PC-9 (cell line): ENCODE data around the gene CPSF4. TPM values are rescaled to one million over a fixed set of nuclear protein-coding genes. Genes with fewer than 3 reads are reported as not detected.

Experiments used
- BruUV-seq: library from RNA; stranded (reverse); fragments of 400-500 nt; replicated peaks from 2 replicates; lab custom pipeline; 2021; lab: Mats Ljungman, UMichigan
- CTCF ChIA-PET: fragments of 300-600 bp; sonication (Branson Sonifier 250); formaldehyde crosslinking; loops from one replicate; lab custom pipeline; 2022; ENCODE audit warnings: antibody characterized with exemption; lab: Charles Lee
- POLR2A ChIA-PET: fragments of 300-600 bp; sonication (Branson Sonifier 250); formaldehyde crosslinking; loops from one replicate; lab custom pipeline; 2022; ENCODE audit warnings: antibody characterized with exemption; ENCODE audit not compliant: unreplicated experiment; lab: Charles Lee
- DNase-seq, 2 experiments: peaks; one replicate each; pipeline versions ENCODE4 v3.0.0 to v3.0.0-alpha.2; 2015 to 2022; ENCODE audit warnings: mixed read lengths in 1 of 2
- H2AFZ ChIP-seq: fragments of 200-600 bp; sonication (generic); 2 replicates; pipeline ENCODE4 v1.8.1; 2017; ENCODE audit warnings: antibody characterized with exemption
- H3F3A ChIP-seq: fragments of 200-600 bp; sonication (generic); 2 replicates; pipeline ENCODE4 v1.8.1; 2017; ENCODE audit warnings: antibody characterized with exemption, mild to moderate bottlenecking, low read depth; ENCODE audit not compliant: insufficient read depth
- H3K27ac ChIP-seq: fragments of 200-600 bp; sonication (generic); 2 replicates; pipeline ENCODE4 v1.6.1; 2016; ENCODE audit warnings: mixed run types
- H3K27me3 ChIP-seq: fragments of 200-600 bp; sonication (generic); 2 replicates; pipeline ENCODE4 v1.6.1; 2016; ENCODE audit warnings: low read depth, mixed run types; ENCODE audit not compliant: insufficient read depth
- H3K36me3 ChIP-seq: fragments of 200-600 bp; sonication (generic); 2 replicates; pipeline ENCODE4 v1.6.1; 2016; ENCODE audit warnings: low read depth, mixed run types
- H3K4me1 ChIP-seq: fragments of 200-600 bp; sonication (generic); replicated peaks from 2 replicates; pipeline ENCODE4 v1.6.1; 2016; ENCODE audit warnings: mixed run types; ENCODE audit not compliant: insufficient read depth
- H3K4me2 ChIP-seq: fragments of 200-600 bp; sonication (generic); 2 replicates; pipeline ENCODE4 v1.6.1; 2017; ENCODE audit warnings: mixed run types
- H3K4me3 ChIP-seq: fragments of 200-600 bp; sonication (generic); 2 replicates; pipeline ENCODE4 v1.6.1; 2016; ENCODE audit warnings: mixed run types
- H3K79me2 ChIP-seq: fragments of 200-600 bp; sonication (generic); 2 replicates; pipeline ENCODE4 v1.6.1; 2017; ENCODE audit warnings: low read depth, mixed run types
- H3K9me2 ChIP-seq: fragments of 200-600 bp; sonication (generic); 2 replicates; pipeline ENCODE4 v1.8.1; 2017; ENCODE audit warnings: mild to moderate bottlenecking; ENCODE audit not compliant: insufficient read depth
- H3K9me3 ChIP-seq: fragments of 200-600 bp; sonication (generic); 2 replicates; pipeline ENCODE4 v1.8.1; 2016; ENCODE audit warnings: low read depth; ENCODE audit not compliant: insufficient read depth
- H4K20me1 ChIP-seq: fragments of 200-600 bp; sonication (generic); 2 replicates; pipeline ENCODE4 v1.8.1; 2017; ENCODE audit not compliant: insufficient read depth
- EZH2 ChIP-seq: fragments of 200-600 bp; sonication (generic); IDR thresholded peaks from 2 replicates; pipeline ENCODE4 v1.8.0; 2017; ENCODE audit warnings: antibody characterized with exemption, low read depth
- intact Hi-C: fragments of 100-400 bp; cut with micrococcal nuclease; formaldehyde crosslinking; loops from one replicate; pipeline ENCODE4 v1.10.0; 2022; ENCODE audit not compliant: unreplicated experiment
- total RNA-seq: library from RNA; stranded (reverse); gene quantifications from 2 replicates; pipeline ENCODE4 v1.2.3, GENCODE V29; 2021
- TF ChIP-seq, protein P1 (sequence below): fragments of 200-600 bp; sonication (generic); conservative IDR thresholded peaks from 2 replicates; pipeline ENCODE4 v1.6.1; 2017; ENCODE audit warnings: mixed run types, antibody characterized with exemption, mild to moderate bottlenecking, moderate library complexity

The CPSF4 gene
- total RNA-seq, 1 experiment from 2014 or later: 69.0 TPM

DNA sequence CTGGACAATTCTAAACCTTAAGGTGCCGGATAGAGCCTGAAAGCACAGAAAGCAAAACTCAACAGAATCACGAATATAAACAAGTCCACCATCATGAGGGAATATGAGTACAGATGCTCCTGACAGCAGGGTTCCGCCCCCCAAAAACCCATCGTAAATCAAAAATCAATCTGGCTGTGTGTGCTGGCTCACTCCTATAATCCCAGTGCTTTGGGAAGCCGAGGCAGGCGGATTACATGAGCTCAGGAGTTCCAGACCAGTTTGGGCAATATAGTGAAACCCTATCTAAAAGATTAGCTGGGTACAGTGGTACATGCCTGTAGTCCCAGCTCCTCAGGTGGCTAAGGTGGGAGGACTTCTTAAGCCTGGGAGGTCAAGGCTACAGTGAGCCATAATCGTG lies 17.8 kb upstream of the CPSF4 start:
- Histone ChIP-seq H4K20me1 (peaks cover 16% of the 10 kb centered on the region), H3K9me3 (no peaks in the 10 kb centered on the region), H2AFZ (no peak overlapping the region), H3K9me2 (no peaks in the 10 kb centered on the region), H3K4me3 (no peak overlapping the region), H3K27me3 (no peaks in the 10 kb centered on the region), H3K79me2 (no peaks in the 10 kb centered on the region), H3K4me1 (no peaks in the 10 kb centered on the region), H3K4me2 (no peak overlapping the region), H3K36me3 (peaks cover 8% of the 10 kb centered on the region; the same call in 1 of the 2 replicates), H3F3A (peaks cover 17% of the 10 kb centered on the region; the same call in 1 of the 2 replicates), H3K27ac (no peak overlapping the region)
- ChIA-PET CTCF (no interaction called here), POLR2A (no interaction called here)
- BruUV-seq: no TSS peak
- no peak for TF ChIP-seq EZH2
- TF ChIP-seq, protein P1, sequence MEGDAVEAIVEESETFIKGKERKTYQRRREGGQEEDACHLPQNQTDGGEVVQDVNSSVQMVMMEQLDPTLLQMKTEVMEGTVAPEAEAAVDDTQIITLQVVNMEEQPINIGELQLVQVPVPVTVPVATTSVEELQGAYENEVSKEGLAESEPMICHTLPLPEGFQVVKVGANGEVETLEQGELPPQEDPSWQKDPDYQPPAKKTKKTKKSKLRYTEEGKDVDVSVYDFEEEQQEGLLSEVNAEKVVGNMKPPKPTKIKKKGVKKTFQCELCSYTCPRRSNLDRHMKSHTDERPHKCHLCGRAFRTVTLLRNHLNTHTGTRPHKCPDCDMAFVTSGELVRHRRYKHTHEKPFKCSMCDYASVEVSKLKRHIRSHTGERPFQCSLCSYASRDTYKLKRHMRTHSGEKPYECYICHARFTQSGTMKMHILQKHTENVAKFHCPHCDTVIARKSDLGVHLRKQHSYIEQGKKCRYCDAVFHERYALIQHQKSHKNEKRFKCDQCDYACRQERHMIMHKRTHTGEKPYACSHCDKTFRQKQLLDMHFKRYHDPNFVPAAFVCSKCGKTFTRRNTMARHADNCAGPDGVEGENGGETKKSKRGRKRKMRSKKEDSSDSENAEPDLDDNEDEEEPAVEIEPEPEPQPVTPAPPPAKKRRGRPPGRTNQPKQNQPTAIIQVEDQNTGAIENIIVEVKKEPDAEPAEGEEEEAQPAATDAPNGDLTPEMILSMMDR: no peak
- intact Hi-C loops: no loop called here
- DNase-seq: no peak

- no peak for TF ChIP-seq EZH2
- TF ChIP-seq, protein P1: no peak
- no peaks in the 10 kb centered on the region for H3K9me2 ChIP-seq
- H3K79me2 ChIP-seq: no peaks in the 10 kb centered on the region
- intact Hi-C loops: no loop called here
- no peak overlapping the region for H3K27ac ChIP-seq
- H3K9me3 ChIP-seq: no peaks in the 10 kb centered on the region
- no peak overlapping the region for H2AFZ ChIP-seq
- POLR2A ChIA-PET: interaction anchor here (0.6 kb wide), 1 partner anchor 14 kb away, joined by 11 read pairs; the partner anchor contains the start of genes BUD31 and PDAP1
- no peak for DNase-seq
- peaks cover 16% of the 10 kb centered on the region; the same call in 1 of the 2 replicates for H3F3A ChIP-seq
- H3K4me2 ChIP-seq: no peak overlapping the region
- H3K36me3 ChIP-seq: no peaks in the 10 kb centered on the region
- H4K20me1 ChIP-seq: peaks cover 10% of the 10 kb centered on the region
- H3K4me1 ChIP-seq: no peaks in the 10 kb centered on the region
- H3K4me3 ChIP-seq: no peak overlapping the region
- no TSS peak for BruUV-seq
- CTCF ChIA-PET: no interaction called here
- no peaks in the 10 kb centered on the region for H3K27me3 ChIP-seq
These were observed 16.6 kb upstream of the CPSF4 start for GRCh38 chr7:99422186-99422585.

GRCh38 chr7:99422625-99423024 lies 16.1 kb upstream of the CPSF4 start:
- POLR2A ChIA-PET: interaction anchor here (0.6 kb wide), 1 partner anchor 14 kb away, joined by 11 read pairs; the partner anchor contains the start of genes BUD31 and PDAP1
- H2AFZ ChIP-seq: no peak overlapping the region
- no peak overlapping the region for H3K4me2 ChIP-seq
- H3K4me1 ChIP-seq: no peaks in the 10 kb centered on the region
- no peaks in the 10 kb centered on the region for H3K27me3 ChIP-seq
- intact Hi-C loops: no loop called here
- H3F3A ChIP-seq: peaks cover 12% of the 10 kb centered on the region; the same call in 1 of the 2 replicates
- no TSS peak for BruUV-seq
- no peaks in the 10 kb centered on the region for H3K79me2 ChIP-seq
- H3K9me3 ChIP-seq: no peaks in the 10 kb centered on the region
- CTCF ChIA-PET: no interaction called here
- H3K9me2 ChIP-seq: no peaks in the 10 kb centered on the region
- H3K36me3 ChIP-seq: no peaks in the 10 kb centered on the region
- no peak overlapping the region for H3K27ac ChIP-seq
- no peak for TF ChIP-seq EZH2
- TF ChIP-seq, protein P1: no peak
- peaks cover 7% of the 10 kb centered on the region; the same call in 1 of the 2 replicates for H4K20me1 ChIP-seq
- no peak overlapping the region for H3K4me3 ChIP-seq
- DNase-seq: no peak
